Esophagus muscularis mucosa (tissue), 4 donors: ENCODE results near the gene THSD4.

Experiments
- EP300 ChIP-seq: sonication (generic); formaldehyde crosslinking; IDR thresholded peaks from one replicate; pipeline ENCODE4 v1.6.1; 2017; ENCODE audit warnings: antibody characterized with exemption
- POLR2A ChIP-seq: fragments of 450-650 bp; IDR thresholded peaks from one replicate; pipeline ENCODE4 v1.6.1; 2017; ENCODE audit warnings: antibody characterized with exemption, moderate library complexity, mild to moderate bottlenecking, low read depth
- POLR2AphosphoS5 ChIP-seq, 2 donors: sonication (generic); formaldehyde crosslinking; IDR thresholded peaks; one replicate each; pipeline ENCODE4 v1.6.1; 2017; ENCODE audit warnings: antibody characterized with exemption in 2 of 2
- TF ChIP-seq, protein P1 (sequence below), 3 experiments: fragments of 200-600 bp in 2 of 3; fragments of 450-650 bp in 1 of 3; sonication (generic) in 2 of 3; IDR thresholded peaks; one replicate each; pipeline ENCODE4 v1.5.1; 2017 to 2019; ENCODE audit warnings: antibody characterized with exemption in 3 of 3, mild to moderate bottlenecking in 2 of 3, moderate library complexity in 1 of 3

DNA sequence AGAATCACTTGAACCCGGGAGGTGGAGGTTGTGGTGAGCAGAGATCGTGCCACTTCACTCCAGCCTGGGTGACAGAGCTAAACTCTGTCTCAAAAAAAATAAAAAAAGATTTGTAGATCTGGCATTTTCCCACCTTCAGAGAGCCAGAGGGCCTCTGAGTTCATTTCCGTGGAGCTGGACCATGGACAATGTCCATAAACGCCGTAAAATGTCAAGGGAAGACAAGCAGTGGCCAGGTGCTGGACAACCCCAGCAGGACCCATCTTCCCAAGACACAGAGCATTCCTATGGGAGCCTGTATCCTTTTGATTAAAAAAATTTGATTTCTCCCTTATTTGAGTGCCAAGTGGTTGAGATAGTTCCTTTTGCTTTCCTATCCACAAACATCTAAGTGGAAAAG is 627.7 kb downstream of the THSD4 start:
- TF ChIP-seq, protein P1, sequence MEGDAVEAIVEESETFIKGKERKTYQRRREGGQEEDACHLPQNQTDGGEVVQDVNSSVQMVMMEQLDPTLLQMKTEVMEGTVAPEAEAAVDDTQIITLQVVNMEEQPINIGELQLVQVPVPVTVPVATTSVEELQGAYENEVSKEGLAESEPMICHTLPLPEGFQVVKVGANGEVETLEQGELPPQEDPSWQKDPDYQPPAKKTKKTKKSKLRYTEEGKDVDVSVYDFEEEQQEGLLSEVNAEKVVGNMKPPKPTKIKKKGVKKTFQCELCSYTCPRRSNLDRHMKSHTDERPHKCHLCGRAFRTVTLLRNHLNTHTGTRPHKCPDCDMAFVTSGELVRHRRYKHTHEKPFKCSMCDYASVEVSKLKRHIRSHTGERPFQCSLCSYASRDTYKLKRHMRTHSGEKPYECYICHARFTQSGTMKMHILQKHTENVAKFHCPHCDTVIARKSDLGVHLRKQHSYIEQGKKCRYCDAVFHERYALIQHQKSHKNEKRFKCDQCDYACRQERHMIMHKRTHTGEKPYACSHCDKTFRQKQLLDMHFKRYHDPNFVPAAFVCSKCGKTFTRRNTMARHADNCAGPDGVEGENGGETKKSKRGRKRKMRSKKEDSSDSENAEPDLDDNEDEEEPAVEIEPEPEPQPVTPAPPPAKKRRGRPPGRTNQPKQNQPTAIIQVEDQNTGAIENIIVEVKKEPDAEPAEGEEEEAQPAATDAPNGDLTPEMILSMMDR (IDR thresholded peaks at IDR 0.05): no peak
- no peak for TF ChIP-seq POLR2AphosphoS5 (IDR thresholded peaks at IDR 0.05)
- no peak for TF ChIP-seq POLR2A
- no peak for TF ChIP-seq EP300
